Brain microvascular endothelial cell (primary cell): ENCODE measurements around the gene INTS6L.
"Not testable (repeated sequence)": the region's sequence is repeated elsewhere in the genome, so short reads cannot be mapped to it uniquely, and the experiment has no call there.

ENCODE experiments used
- DNase-seq: peaks from one replicate; pipeline ENCODE4 v3.0.0-alpha.2; 2020
- H3K27ac ChIP-seq: fragments of 250-450 bp; sonication (Bioruptor Pico); 2 replicates; pipeline ENCODE4 v1.5.1; 2020; ENCODE audit warnings: mild to moderate bottlenecking, moderate library complexity
- H3K27me3 ChIP-seq: fragments of 250-450 bp; sonication (Bioruptor Pico); replicated peaks from 2 replicates; pipeline ENCODE4 v1.5.1; 2020; ENCODE audit warnings: mild to moderate bottlenecking
- H3K36me3 ChIP-seq: fragments of 250-450 bp; sonication (Bioruptor Pico); replicated peaks from 2 replicates; pipeline ENCODE4 v1.5.1; 2020; ENCODE audit warnings: mild to moderate bottlenecking
- H3K4me3 ChIP-seq: 2 replicates; pipeline ENCODE4 v1.5.1; 2011; ENCODE audit warnings: low read depth, mild to moderate bottlenecking, control low read depth, low read length, moderate library complexity
- CTCF ChIP-seq: IDR thresholded peaks from 2 replicates; pipeline ENCODE4 v1.5.1; 2011; ENCODE audit warnings: low read depth, mild to moderate bottlenecking, moderate library complexity, low read length, control low read depth, inconsistent platforms; ENCODE audit errors: missing control alignments
- in situ Hi-C: cut with HindIII; loops from 2 replicates; pipeline ENCODE4 v1.10.0; 2017; ENCODE audit warnings: low sequenced_read_pairs, low pct_ligation_motif_present

The INTS6L gene

GRCh38 chrX:135557344-135557743 lies 36.9 kb downstream of the INTS6L start:
- DNase-seq, result no peak
- no peak for TF ChIP-seq CTCF
- Histone ChIP-seq H3K27me3 (no peaks in the 10 kb centered on the region), H3K27ac (no peak overlapping the region), H3K36me3 (no peaks in the 10 kb centered on the region), H3K4me3 (no peak overlapping the region)
- in situ Hi-C loops, result no loop called here

GRCh38 chrX:135572436-135572835 lies 52.0 kb downstream of the INTS6L start:
- TF ChIP-seq CTCF, result peak; percentile 20
- no peaks in the 10 kb centered on the region for H3K27me3 ChIP-seq
- no peak for DNase-seq
- H3K4me3 ChIP-seq, result no peak overlapping the region
- in situ Hi-C loops, result no loop called here
- H3K27ac ChIP-seq, result no peak overlapping the region
- no peaks in the 10 kb centered on the region for H3K36me3 ChIP-seq

- TF ChIP-seq CTCF, result no peak
- H3K27ac ChIP-seq, result no peak overlapping the region
- no peak for DNase-seq
- H3K4me3 ChIP-seq, result no peak overlapping the region
- no peaks in the 10 kb centered on the region for H3K36me3 ChIP-seq
- in situ Hi-C loops, result no loop called here
- H3K27me3 ChIP-seq, result no peaks in the 10 kb centered on the region
Measured at GRCh38 chrX:135581496-135581895, 61.0 kb downstream of the INTS6L start.

- in situ Hi-C loops, result no loop called here
- H3K27ac ChIP-seq, result no peak overlapping the region
- H3K36me3 ChIP-seq, result no peaks in the 10 kb centered on the region
- DNase-seq, result no peak
- H3K27me3 ChIP-seq, result no peaks in the 10 kb centered on the region
- no peak overlapping the region for H3K4me3 ChIP-seq
- TF ChIP-seq CTCF, result no peak
Measured at GRCh38 chrX:135585153-135585552, 64.7 kb downstream of the INTS6L start.

- Histone ChIP-seq H3K27me3 (no peaks in the 10 kb centered on the region), H3K27ac (no peak overlapping the region), H3K4me3 (no peak overlapping the region), H3K36me3 (no peaks in the 10 kb centered on the region)
- peak; percentile 6 for TF ChIP-seq CTCF
- DNase-seq, result no peak
- in situ Hi-C loops, result no loop called here
Measured at GRCh38 chrX:135591871-135592270, 71.4 kb downstream of the INTS6L start.

GRCh38 chrX:135594049-135594448 lies 73.6 kb downstream of the INTS6L start:
- H3K27ac ChIP-seq, DNase-seq, in situ Hi-C loops, H3K36me3 ChIP-seq, H3K4me3 ChIP-seq, H3K27me3 ChIP-seq: not testable (repeated sequence)

GRCh38 chrX:135594453-135594852 lies 74.0 kb downstream of the INTS6L start:
- H3K27me3 ChIP-seq, H3K36me3 ChIP-seq, DNase-seq, H3K4me3 ChIP-seq, H3K27ac ChIP-seq, in situ Hi-C loops: not testable (repeated sequence)
